HG02610 (cell line): ENCODE results near the gene TCHP.
"Not testable (repeated sequence)": the region's sequence is repeated elsewhere in the genome, so short reads cannot be mapped to it uniquely, and the experiment has no call there.

Experiments
- ATAC-seq: cut with Tn5 transposase; IDR thresholded peaks from one replicate; pipeline ENCODE4 v1.9.1; 2021; ENCODE audit warnings: mild to moderate bottlenecking, moderate library complexity; ENCODE audit not compliant: unreplicated experiment

The TCHP gene, protein sequence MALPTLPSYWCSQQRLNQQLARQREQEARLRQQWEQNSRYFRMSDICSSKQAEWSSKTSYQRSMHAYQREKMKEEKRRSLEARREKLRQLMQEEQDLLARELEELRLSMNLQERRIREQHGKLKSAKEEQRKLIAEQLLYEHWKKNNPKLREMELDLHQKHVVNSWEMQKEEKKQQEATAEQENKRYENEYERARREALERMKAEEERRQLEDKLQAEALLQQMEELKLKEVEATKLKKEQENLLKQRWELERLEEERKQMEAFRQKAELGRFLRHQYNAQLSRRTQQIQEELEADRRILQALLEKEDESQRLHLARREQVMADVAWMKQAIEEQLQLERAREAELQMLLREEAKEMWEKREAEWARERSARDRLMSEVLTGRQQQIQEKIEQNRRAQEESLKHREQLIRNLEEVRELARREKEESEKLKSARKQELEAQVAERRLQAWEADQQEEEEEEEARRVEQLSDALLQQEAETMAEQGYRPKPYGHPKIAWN

GRCh38 chr12:109899783-109900751, at the start of gene TCHP:
TSS of gene TCHP (plus strand) at chr12:109900274. CDS start at chr12:109903027, 2,753 bp downstream.
- ATAC-seq = peak; percentile 54

DNA sequence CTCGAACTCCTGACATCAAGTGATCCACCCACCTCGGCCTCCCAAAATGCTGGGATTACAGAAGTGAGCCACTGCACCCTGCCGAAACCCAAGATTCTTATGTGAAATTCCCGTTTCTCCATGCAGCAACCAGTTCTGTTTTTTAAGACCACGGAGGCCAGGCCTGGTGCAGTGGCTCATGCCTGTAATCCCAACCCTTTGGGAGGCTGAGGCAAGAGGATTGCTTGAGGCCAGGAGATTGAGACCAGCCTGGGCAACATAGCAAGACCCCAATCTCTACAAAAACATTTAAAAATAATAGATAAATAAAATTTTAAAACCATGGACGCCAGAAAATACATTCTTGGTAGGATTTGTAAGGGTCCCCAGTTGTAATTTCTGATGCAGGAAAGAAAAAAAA, 49.6 kb upstream of the TCHP start:
- not testable (repeated sequence) for ATAC-seq

DNA sequence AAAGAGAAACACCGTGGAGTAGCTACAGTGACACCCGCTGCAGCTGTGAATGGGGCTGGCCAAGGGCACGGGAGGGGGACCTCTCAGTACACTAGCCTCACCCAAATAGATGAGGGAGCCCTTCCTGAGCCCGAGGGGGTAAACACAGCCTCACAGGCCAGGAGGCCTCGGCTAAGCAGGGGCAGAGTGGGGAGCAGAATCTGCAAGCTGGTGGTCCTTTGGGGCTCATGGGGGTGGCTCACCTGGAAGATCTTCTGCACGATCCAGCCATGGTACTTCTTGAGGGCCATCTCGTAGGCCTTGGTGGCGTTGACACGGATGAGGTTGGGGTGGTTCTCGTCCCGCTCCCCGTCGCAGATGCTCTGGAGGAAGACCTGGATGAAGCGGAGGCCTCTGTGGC, 44.7 kb upstream of the TCHP start:
- no peak for ATAC-seq

- ATAC-seq = no peak
Observed at GRCh38 chr12:109857715-109858114, 42.4 kb upstream of the TCHP start.

DNA sequence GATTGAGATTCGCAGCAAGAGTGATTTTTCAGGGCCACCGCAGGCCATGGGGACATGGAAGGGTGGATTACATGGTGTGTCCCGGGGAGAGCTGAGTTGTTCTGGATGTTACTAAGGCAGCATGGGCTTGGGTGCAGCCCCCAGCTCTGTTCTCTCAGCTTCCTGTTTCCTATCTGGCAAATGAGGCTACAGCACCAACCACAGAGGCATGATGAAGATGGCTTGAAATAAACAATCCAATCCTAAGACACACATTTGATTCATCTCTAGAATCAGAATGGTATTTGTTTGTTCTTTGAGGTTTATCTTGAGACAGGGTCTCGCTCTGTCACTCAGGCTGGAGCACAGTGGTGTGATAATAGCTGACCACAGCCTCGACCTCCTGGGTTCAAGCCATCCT, 41.3 kb upstream of the TCHP start:
- ATAC-seq = no peak

DNA sequence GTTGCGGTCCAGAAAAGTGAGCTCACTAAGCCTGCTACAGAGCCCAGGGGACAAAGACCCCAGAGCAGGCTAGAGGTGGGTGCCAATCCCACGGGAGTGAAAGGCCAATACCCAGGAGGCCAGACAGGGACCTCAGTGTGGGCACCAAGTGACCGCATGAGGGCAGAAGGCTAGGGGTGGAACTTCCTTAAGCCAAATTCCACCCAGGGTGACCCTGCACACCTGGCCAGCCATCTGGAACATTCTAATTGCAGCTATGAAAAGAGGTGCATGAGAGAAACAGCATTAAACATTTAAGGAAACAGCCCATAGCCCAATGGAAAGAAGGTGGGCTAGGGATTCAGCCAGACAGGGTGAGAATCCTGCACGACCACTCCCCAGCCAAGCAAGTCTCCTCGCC, 39.1 kb upstream of the TCHP start:
- ATAC-seq = no peak

DNA sequence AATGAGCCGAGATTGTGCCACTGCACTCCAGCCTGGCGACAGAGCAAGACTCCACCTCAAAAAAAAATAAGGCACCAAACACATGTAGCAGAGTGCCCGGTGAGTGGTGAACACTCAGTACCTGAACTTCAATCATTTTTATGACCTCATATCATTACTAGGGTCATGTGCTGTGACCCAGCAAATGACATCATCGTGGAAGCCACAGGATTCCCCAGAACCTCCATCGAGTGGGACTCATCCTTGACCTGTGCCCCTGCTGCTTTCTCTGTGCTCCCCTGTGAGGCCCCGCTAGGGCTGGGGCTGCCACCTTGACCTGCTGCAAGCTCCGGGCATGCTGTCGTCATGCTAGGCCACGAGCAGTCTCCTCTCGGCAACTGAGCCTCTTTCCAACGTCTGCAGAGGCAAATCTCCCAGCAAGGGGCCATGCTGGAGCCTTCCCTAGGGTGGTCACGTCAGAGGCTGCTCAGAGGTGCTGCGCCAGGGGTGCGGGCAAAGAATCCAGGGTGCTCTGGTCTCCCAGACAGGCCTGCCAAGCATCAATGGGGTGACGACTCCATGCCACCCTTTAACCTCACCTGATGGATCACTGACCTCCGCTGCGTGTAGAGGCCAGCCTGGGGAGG, 38.3 kb upstream of the TCHP start:
- ATAC-seq = no peak

DNA sequence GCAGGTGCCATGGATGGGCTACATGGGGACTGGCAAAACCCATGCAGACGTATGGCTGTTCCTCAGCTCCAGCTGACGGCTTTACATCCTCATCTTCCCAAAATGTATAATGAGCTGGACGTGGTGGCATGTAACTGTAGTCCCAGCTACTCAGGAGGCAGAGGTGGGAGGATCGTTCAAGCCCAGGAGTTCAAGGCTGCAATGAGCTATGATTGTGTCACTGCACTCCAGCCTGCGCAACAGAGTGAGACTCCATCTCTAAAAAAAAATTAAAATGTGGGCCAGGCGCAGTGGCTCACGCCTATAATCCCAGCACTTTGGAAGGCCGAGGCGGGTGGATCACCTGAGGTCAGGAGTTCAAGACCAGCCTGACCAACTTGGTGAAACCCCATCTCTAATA, 37.6 kb upstream of the TCHP start:
- not testable (repeated sequence) for ATAC-seq

- ATAC-seq = no peak
Observed at GRCh38 chr12:109863847-109864712, 36.0 kb upstream of the TCHP start.

GRCh38 chr12:109864916-109865315, 35.2 kb upstream of the TCHP start:
- ATAC-seq = no peak

DNA sequence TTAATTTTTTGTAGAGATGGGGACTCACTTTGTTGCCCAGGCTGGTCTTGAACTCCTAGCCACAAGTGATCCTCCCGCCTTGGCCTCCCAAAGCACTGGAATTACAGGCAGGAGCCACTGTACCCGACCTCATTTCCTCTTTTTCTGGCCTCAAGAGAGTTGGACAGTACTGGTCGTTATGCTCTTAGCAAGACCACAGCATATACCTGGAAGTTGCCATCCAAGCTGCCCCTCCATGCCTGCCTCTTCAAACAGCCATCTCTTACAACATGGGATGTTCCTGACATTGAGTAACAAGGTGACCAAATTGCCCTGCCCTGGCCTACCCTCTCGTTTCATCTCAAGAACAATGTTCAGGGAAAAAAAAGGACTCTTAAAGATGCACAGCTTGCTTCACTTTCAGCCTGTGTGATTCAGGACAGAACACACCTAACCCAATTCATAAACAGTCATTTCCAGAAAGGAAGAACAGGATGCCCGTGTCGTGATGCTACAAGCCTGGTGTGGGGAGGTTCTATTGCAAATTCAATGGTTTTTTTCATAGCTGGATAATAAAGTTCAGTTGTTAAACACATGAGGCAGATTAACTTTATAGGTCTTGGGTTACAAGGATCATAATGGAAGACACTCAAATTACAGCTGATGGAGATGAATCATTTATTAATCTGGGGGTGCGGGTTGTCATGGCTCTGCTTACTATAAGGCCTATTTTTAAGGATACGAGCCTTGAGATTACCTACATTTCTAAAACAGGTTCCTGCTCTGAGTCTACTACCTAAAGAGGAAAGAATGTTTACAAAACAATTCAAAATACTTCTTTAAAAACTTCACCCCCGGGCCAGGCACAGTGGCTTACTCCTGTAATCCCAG, 31.7 kb upstream of the TCHP start:
- no peak for ATAC-seq

- no peak for ATAC-seq
Observed at GRCh38 chr12:109870648-109871047, 29.4 kb upstream of the TCHP start.

- no peak for ATAC-seq
Observed at GRCh38 chr12:109871668-109872314, 28.3 kb upstream of the TCHP start.

GRCh38 chr12:109873653-109874052, 26.4 kb upstream of the TCHP start:
- no peak for ATAC-seq

DNA sequence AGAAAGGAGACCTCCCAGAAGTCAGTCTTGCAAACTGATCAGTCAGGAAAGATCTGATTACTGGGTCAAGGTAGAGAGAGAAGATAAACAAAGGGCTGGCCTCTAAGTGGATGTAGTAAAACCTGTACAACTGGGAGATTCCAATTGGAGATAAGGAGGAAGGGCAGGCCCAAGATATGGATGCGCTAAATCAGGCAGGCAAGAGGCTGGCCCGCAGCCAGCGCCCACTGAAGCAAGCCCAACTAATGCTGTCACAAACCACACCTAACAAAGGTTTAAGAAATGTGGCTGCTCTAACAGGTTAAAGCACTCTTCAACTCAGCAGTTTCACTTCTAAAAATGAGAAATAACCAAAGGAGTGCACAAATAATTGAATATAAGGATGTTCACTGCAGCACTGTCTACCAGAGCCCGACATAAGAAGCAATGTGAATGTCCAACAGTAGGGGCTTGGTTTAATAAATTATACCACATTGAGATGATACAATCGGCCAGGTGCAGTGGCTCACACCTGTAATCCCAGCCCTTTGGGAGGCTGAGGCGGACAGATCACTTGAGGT, 24.4 kb upstream of the TCHP start:
- peak; percentile 35 for ATAC-seq

DNA sequence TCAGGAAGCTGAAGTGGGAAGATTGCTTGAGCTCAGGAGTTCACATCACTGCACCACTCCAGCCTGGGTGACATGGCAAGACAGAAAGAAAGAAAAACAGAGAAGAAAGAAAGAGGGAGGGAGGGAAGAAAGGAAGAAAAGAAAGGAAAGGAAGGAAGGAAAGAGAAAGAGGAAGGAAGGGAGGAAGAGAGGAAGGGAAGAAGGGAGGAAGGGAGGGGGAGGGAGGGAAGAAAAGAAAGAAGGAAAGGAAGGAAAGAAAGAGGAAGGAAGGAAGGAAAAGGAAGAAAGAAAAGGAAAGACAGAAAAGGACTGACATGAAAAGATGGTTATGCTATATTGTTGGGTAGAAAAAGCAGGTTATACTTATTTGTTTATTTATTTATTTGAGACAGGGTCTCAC, 23.7 kb upstream of the TCHP start:
- no peak for ATAC-seq

- ATAC-seq = no peak
Observed at GRCh38 chr12:109877504-109878246, 22.4 kb upstream of the TCHP start.

DNA sequence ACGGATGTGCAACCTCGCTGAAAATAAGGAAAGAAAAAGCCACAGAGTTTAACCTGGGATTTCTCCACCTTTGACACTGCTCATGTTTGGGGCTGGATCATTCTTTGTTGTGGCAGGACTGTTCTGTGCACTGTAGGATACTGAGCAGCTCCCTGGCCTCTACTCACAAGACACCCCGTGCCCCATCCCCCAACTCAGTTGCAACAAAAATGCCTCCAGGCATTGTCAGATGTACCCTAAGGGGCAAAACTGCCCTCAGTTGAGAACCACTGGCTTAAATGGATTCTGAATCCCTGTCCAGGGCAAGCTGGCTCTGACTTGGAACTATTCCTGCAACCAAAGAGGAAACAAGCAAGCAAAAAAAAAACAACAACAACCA, 21.8 kb upstream of the TCHP start:
- ATAC-seq = no peak
